ENCODE results near the gene SLC39A8. TPM values are rescaled to one million over a fixed set of nuclear protein-coding genes. Genes with fewer than 3 reads are reported as not detected.

The SLC39A8 gene
- total and polyA plus RNA-seq, 9 of the 15 experiments (the other 6 are each of a cell fraction or from before 2014, with no cell fraction given) = 8.2 to 30.3 (median 25.0) TPM

DNA sequence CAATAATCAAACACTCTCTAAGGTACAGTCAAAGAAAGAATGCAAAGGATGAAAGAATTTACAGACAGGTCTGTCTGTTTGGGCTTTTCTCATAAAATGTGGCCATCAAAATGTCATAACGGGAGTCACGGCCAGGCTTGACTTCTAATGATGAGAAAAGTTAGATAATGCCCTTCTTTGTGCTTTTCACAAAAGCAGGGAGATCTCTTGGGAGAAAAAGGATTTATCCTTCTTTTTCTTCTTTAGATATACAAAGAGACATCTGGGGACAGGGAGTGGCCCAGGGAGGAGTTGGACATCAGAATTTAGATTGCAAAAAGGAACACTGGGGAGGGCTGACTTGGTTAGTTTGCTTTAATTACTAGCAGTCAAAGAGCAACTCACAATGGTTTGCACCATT is 93.1 kb downstream of the SLC39A8 start:
- Histone ChIP-seq H2AFZ (ENCODE audit: low read depth, low read length) (no peak overlapping the region), H3K9me1 (ENCODE audit: control insufficient read depth, insufficient read depth, low read length) (no peaks in the 10 kb centered on the region), H3K9me3 (replicated peaks; ENCODE audit: control insufficient read depth, insufficient read depth, low read depth, low read length) (no peaks in the 10 kb centered on the region), H3K36me3 (ENCODE audit: control insufficient read depth, insufficient read depth, low read length) (no peaks in the 10 kb centered on the region), H3K27ac (ENCODE audit: extremely low read depth, low read depth, low read length) (no peak overlapping the region), H3K9ac (ENCODE audit: insufficient read depth in 1 of 2, low read depth in 2 of 2, low read length in 2 of 2) (no peak overlapping the region), H3K79me2 (ENCODE audit: control insufficient read depth, insufficient read depth, low read length) (no peaks in the 10 kb centered on the region), H3K4me1 (replicated peaks in 1 of 2; ENCODE audit: control insufficient read depth in 2 of 2, insufficient read depth in 2 of 2, low read length in 2 of 2) (no peaks in the 10 kb centered on the region), H3K4me3 (no peak overlapping the region), H4K20me1 (replicated peaks; ENCODE audit: control insufficient read depth, insufficient read depth, low read length) (no peaks in the 10 kb centered on the region), H3K4me2 (ENCODE audit: insufficient read depth, low read length) (no peak overlapping the region), H3K27me3 (ENCODE audit: control insufficient read depth in 2 of 2, insufficient read depth in 2 of 2, low read length in 2 of 2) (no peaks in the 10 kb centered on the region)
- ChIA-PET POLR2A (no interaction called here), CTCF (ENCODE audit: low intra/inter-chr PET ratio) (no interaction called here)
- FAIRE-seq (no peak), DNase-seq (ENCODE audit: extremely low read depth in 1 of 4, low spot score in 3 of 4) (no peak), ATAC-seq (no peak)
- BruUV-seq (replicated peaks) = no TSS peak
- intact Hi-C loops (cut with micrococcal nuclease) = loop anchor here (10.0 kb wide), 2 partner anchors 373 to 843 kb away; partner anchors contain the start of gene BDH2
- in situ Hi-C loops (cut with MboI) = no loop called here
- 0% methylated on average over 2 of the region's 2 CpGs for WGBS (ENCODE audit: insufficient coverage, low coverage, missing lambda C conversion rate)
- TF ChIP-seq, protein P1, sequence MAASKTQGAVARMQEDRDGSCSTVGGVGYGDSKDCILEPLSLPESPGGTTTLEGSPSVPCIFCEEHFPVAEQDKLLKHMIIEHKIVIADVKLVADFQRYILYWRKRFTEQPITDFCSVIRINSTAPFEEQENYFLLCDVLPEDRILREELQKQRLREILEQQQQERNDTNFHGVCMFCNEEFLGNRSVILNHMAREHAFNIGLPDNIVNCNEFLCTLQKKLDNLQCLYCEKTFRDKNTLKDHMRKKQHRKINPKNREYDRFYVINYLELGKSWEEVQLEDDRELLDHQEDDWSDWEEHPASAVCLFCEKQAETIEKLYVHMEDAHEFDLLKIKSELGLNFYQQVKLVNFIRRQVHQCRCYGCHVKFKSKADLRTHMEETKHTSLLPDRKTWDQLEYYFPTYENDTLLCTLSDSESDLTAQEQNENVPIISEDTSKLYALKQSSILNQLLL (CRISPR knock-in tag; IDR thresholded peaks at IDR 0.05; ENCODE audit: borderline replicate concordance) = no peak
- no peak for TF ChIP-seq PHB2 (IDR thresholded peaks at IDR 0.05; ENCODE audit: low read depth)
- TF ChIP-seq TARDBP (IDR thresholded peaks at IDR 0.05) = no peak
- no peak for TF ChIP-seq ZNF311 (CRISPR knock-in tag; IDR thresholded peaks at IDR 0.05)
- TF ChIP-seq, protein P2, sequence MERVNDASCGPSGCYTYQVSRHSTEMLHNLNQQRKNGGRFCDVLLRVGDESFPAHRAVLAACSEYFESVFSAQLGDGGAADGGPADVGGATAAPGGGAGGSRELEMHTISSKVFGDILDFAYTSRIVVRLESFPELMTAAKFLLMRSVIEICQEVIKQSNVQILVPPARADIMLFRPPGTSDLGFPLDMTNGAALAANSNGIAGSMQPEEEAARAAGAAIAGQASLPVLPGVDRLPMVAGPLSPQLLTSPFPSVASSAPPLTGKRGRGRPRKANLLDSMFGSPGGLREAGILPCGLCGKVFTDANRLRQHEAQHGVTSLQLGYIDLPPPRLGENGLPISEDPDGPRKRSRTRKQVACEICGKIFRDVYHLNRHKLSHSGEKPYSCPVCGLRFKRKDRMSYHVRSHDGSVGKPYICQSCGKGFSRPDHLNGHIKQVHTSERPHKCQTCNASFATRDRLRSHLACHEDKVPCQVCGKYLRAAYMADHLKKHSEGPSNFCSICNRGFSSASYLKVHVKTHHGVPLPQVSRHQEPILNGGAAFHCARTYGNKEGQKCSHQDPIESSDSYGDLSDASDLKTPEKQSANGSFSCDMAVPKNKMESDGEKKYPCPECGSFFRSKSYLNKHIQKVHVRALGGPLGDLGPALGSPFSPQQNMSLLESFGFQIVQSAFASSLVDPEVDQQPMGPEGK (CRISPR knock-in tag; IDR thresholded peaks at IDR 0.05; ENCODE audit: borderline replicate concordance) = no peak
- TF ChIP-seq KAT2B (IDR thresholded peaks at IDR 0.05; ENCODE audit: low read depth, low read length) = no peak
- no peak for TF ChIP-seq ADNP (tag; IDR thresholded peaks at IDR 0.05)
- TF ChIP-seq THRB (CRISPR knock-in tag; conservative IDR thresholded peaks at IDR 0.05) = no peak
- no peak for TF ChIP-seq NEUROD1 (IDR thresholded peaks at IDR 0.05; ENCODE audit: borderline replicate concordance, low read depth, low read length, partially characterized antibody)
- TF ChIP-seq, protein P3, sequence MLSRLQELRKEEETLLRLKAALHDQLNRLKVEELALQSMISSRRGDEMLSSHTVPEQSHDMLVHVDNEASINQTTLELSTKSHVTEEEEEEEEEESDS (CRISPR knock-in tag; IDR thresholded peaks at IDR 0.05) = no peak
- TF ChIP-seq MCM5 (IDR thresholded peaks at IDR 0.05; ENCODE audit: low read depth) = no peak
- TF ChIP-seq SLC30A9 (CRISPR knock-in tag; IDR thresholded peaks at IDR 0.05) = no peak
- TF ChIP-seq IRF2 (CRISPR knock-in tag; IDR thresholded peaks at IDR 0.05) = no peak
- TF ChIP-seq KLF13 (tag; IDR thresholded peaks at IDR 0.05; ENCODE audit: borderline replicate concordance, low read depth) = no peak
- TF ChIP-seq, protein P4, sequence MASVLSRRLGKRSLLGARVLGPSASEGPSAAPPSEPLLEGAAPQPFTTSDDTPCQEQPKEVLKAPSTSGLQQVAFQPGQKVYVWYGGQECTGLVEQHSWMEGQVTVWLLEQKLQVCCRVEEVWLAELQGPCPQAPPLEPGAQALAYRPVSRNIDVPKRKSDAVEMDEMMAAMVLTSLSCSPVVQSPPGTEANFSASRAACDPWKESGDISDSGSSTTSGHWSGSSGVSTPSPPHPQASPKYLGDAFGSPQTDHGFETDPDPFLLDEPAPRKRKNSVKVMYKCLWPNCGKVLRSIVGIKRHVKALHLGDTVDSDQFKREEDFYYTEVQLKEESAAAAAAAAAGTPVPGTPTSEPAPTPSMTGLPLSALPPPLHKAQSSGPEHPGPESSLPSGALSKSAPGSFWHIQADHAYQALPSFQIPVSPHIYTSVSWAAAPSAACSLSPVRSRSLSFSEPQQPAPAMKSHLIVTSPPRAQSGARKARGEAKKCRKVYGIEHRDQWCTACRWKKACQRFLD (CRISPR knock-in tag; IDR thresholded peaks at IDR 0.05) = no peak
- no peak for TF ChIP-seq ZNF280A (IDR thresholded peaks at IDR 0.05; ENCODE audit: low read depth, partially characterized antibody)
